GM12878 (cell line): ENCODE data around the gene ATP8A1. TPM values are rescaled to one million over a fixed set of nuclear protein-coding genes. Genes with fewer than 3 reads are reported as not detected.

Experiments
- ATAC-seq: fragments of 200-7000 bp; cut with Tn5 transposase; 3 replicates; pipeline ENCODE4 v1.9.1; 2020; ENCODE audit warnings: mild to moderate bottlenecking, moderate library complexity
- BruUV-seq: library from RNA; stranded (reverse); fragments of 400-500 nt; replicated peaks from 2 replicates; lab custom pipeline; 2021; lab: Mats Ljungman, UMichigan
- CTCF ChIA-PET: fragments of 300-600 bp; sonication (Branson Sonifier 250); formaldehyde crosslinking; extraction: SDS; loops from one replicate; lab custom pipeline; 2021; ENCODE audit warnings: inconsistent platforms; lab: Yijun Ruan, JAX
- POLR2A ChIA-PET: fragments of 350-600 bp; formaldehyde crosslinking; extraction: SDS; loops from one replicate; lab custom pipeline; 2021; ENCODE audit warnings: inconsistent platforms; lab: Charles Lee
- RAD21 ChIA-PET: fragments of 300-600 bp; sonication (Branson Sonifier 250); formaldehyde crosslinking; loops from one replicate; lab custom pipeline; 2023; ENCODE audit warnings: antibody characterized with exemption; ENCODE audit not compliant: unreplicated experiment; lab: Charles Lee
- SMC1A ChIA-PET: fragments of 300-600 bp; sonication (Branson Sonifier 250); formaldehyde crosslinking; loops from one replicate; lab custom pipeline; 2023; ENCODE audit not compliant: unreplicated experiment, uncharacterized antibody; lab: Charles Lee
- DNase-seq: peaks from one replicate; pipeline ENCODE4 v3.0.0-alpha.2; 2011; ENCODE audit warnings: low read depth, low spot score
- FAIRE-seq: peaks from 3 replicates; lab custom pipeline; 2011; peaks lifted over from hg19 to GRCh38; lab: Jason Lieb, UNC
- H2AFZ ChIP-seq: 2 replicates; pipeline ENCODE4 v1.6.0; 2011; ENCODE audit warnings: low read depth, low read length, control low read depth; ENCODE audit not compliant: control insufficient read depth
- H3K27ac ChIP-seq: 2 replicates; pipeline ENCODE4 v1.5.1; 2011; ENCODE audit warnings: control low read depth; ENCODE audit not compliant: control insufficient read depth, insufficient read depth
- H3K27me3 ChIP-seq, 2 experiments: replicated peaks in 1 of 2; 2 replicates each; pipeline versions ENCODE4 v1.6.0 to v1.6.1; 2011; ENCODE audit warnings: low read length in 1 of 2; ENCODE audit not compliant: control insufficient read depth in 2 of 2, insufficient read depth in 2 of 2
- H3K36me3 ChIP-seq, 2 experiments: 2 replicates each; pipeline ENCODE4 v1.5.1; 2011; ENCODE audit warnings: low read length in 1 of 2; ENCODE audit not compliant: control insufficient read depth in 2 of 2, insufficient read depth in 2 of 2
- H3K4me1 ChIP-seq: 2 replicates; pipeline ENCODE4 v1.6.1; 2011; ENCODE audit warnings: mild to moderate bottlenecking, low read length, moderate library complexity, mixed read lengths; ENCODE audit not compliant: control insufficient read depth, insufficient read depth
- H3K4me2 ChIP-seq: 2 replicates; pipeline ENCODE4 v1.6.0; 2011; ENCODE audit warnings: control low read depth; ENCODE audit not compliant: control insufficient read depth, insufficient read depth
- H3K4me3 ChIP-seq: fragments of 200-600 bp; sonication (generic); 2 replicates; pipeline ENCODE4 v1.5.1; 2016
- H3K79me2 ChIP-seq: 2 replicates; pipeline ENCODE4 v1.6.0; 2011; ENCODE audit warnings: low read length; ENCODE audit not compliant: control insufficient read depth, insufficient read depth
- H3K9ac ChIP-seq: 2 replicates; pipeline ENCODE4 v1.8.0; 2011; ENCODE audit warnings: low read length, control low read depth, mixed read lengths; ENCODE audit not compliant: control insufficient read depth, insufficient read depth
- H3K9me3 ChIP-seq: replicated peaks from 3 replicates; pipeline ENCODE4 v1.5.1; 2011; ENCODE audit warnings: mild to moderate bottlenecking, low read length; ENCODE audit not compliant: control insufficient read depth, insufficient read depth
- H4K20me1 ChIP-seq: 2 replicates; pipeline ENCODE4 v1.6.0; 2011; ENCODE audit not compliant: control insufficient read depth, insufficient read depth
- HDGF ChIP-seq: fragments of 450-650 bp; IDR thresholded peaks from 2 replicates; pipeline ENCODE4 v1.6.1; 2016; ENCODE audit warnings: antibody characterized with exemption
- ZNF592 ChIP-seq: fragments of 450-650 bp; IDR thresholded peaks from 2 replicates; pipeline ENCODE4 v1.6.1; 2017; ENCODE audit warnings: mild to moderate bottlenecking, moderate library complexity
- WGBS: methylation state at CpG from one replicate; pipeline ENCODE4 v1.1.6; 2016; ENCODE audit warnings: low lambda C conversion rate; ENCODE audit not compliant: insufficient replicate concordance, insufficient coverage; ENCODE audit errors: missing lambda C conversion rate; 5-methylcytosine and 5-hydroxymethylcytosine counted together
- in situ Hi-C: fragments of 300-500 bp; cut with MboI; formaldehyde crosslinking; loops from 9 replicates; pipeline ENCODE4 v1.14.3; 2018; ENCODE audit warnings: mixed read lengths
- intact Hi-C: fragments of 100-400 bp; cut with micrococcal nuclease; formaldehyde crosslinking; loops from one replicate; pipeline ENCODE4 v1.14.2; 2022; ENCODE audit not compliant: unreplicated experiment
- polyA plus RNA-seq, 11 experiments: library from polyadenylated mRNA; depleted of rRNA in 4 of 11; unstranded in 6 of 11; stranded (reverse) in 5 of 11; fragments of >200 nt; fragmentation: Nextera tagmentation in 4 of 11; fragmentation: Illumina TruSeq in 1 of 11; extraction: Ambion mirVana in 4 of 11; extraction: Trizol in 1 of 11; gene quantifications; 1 replicate in 1 of 11; 2 replicates in 10 of 11; pipeline versions ENCODE4 v1.2.1 to v1.2.3, GENCODE V29; 2011 to 2016; ENCODE audit warnings: inconsistent platforms in 2 of 11, missing spikeins in 2 of 11, low read depth in 1 of 11
- total RNA-seq, 4 experiments: library from RNA; depleted of rRNA in 3 of 4; stranded (reverse); fragments of >200 nt in 3 of 4; fragmentation: Illumina TruSeq in 1 of 4; extraction: Trizol in 1 of 4; gene quantifications; 2 replicates each; pipeline versions ENCODE4 v1.2.1 to v1.2.3, GENCODE V29; 2013 to 2021

Gene ATP8A1
- total and polyA plus RNA-seq, 10 of the 15 experiments (the other 5 are each of a cell fraction or from before 2014, with no cell fraction given): 9.0 to 116 (median 37.3) TPM

GRCh38 chr4:42568610-42569207, 88.2 kb downstream of the ATP8A1 start (continued):
- no peak for TF ChIP-seq ZNF592

GRCh38 chr4:42566835-42567234, 90.1 kb downstream of the ATP8A1 start:
- ChIA-PET POLR2A (interaction anchor here (1.4 kb wide), 1 partner anchor 90 kb away, joined by 4 read pairs; the partner anchor contains the start of gene ATP8A1), SMC1A (interaction anchor here (0.8 to 3.2 kb wide), 9 partner anchors 11 to 297 kb away, joined by 3 to 54 read pairs (median 5); partner anchors contain the start of gene ATP8A1), RAD21 (interaction anchor here (0.8 to 4.2 kb wide), 5 partner anchors 8 to 298 kb away, joined by 3 to 54 read pairs (median 4); partner anchors contain the start of gene ATP8A1), CTCF (interaction anchor here (0.7 to 5.2 kb wide), 9 partner anchors 9 to 305 kb away, joined by 3 to 90 read pairs (median 5); no protein-coding TSS in a partner anchor)
- in situ Hi-C loops (no loop called here), intact Hi-C loops (no loop called here)
- H3K36me3 ChIP-seq: peaks cover 5 to 22% of the 10 kb centered on the region in 2 experiments; a peak in 3 of 4 replicates
- H3K4me1 ChIP-seq: no peaks in the 10 kb centered on the region
- no TSS peak for BruUV-seq
- H3K27ac ChIP-seq: no peak overlapping the region
- no peak overlapping the region for H3K9ac ChIP-seq
- no peaks in the 10 kb centered on the region for H3K27me3 ChIP-seq
- H3K9me3 ChIP-seq: no peaks in the 10 kb centered on the region
- FAIRE-seq (no peak), DNase-seq (no peak), ATAC-seq (no peak)
- H4K20me1 ChIP-seq: no peaks in the 10 kb centered on the region
- no peak for TF ChIP-seq HDGF
- H3K4me3 ChIP-seq: no peak overlapping the region
- H2AFZ ChIP-seq: no peak overlapping the region
- H3K4me2 ChIP-seq: no peak overlapping the region
- WGBS: 100% methylated on average over 1 of the region's 1 CpG
- no peaks in the 10 kb centered on the region for H3K79me2 ChIP-seq
